Esophagus muscularis mucosa (tissue), 4 donors: ENCODE measurements around the gene PITRM1. TPM values are rescaled to one million over a fixed set of nuclear protein-coding genes. Genes with fewer than 3 reads are reported as not detected.

Experiments
- DNase-seq: peaks from one replicate; pipeline ENCODE4 v3.0.0-alpha.2; 2017; ENCODE audit errors: extremely low spot score
- H3K27ac ChIP-seq, 4 donors: fragments of 200-600 bp; sonication (generic); replicated peaks in 1 of 4; 1 replicate in 3 of 4; 2 replicates in 1 of 4; pipeline ENCODE4 v1.5.1; 2016 to 2019; ENCODE audit warnings: mild to moderate bottlenecking in 1 of 4
- H3K27me3 ChIP-seq, 4 donors: fragments of 200-600 bp; sonication (generic); one replicate each; pipeline versions ENCODE4 v1.5.1 to v1.6.0; 2016 to 2019
- H3K36me3 ChIP-seq, 4 donors: fragments of 200-600 bp; sonication (generic); one replicate each; pipeline ENCODE4 v1.5.1; 2016 to 2019
- H3K4me1 ChIP-seq, 4 donors: fragments of 200-600 bp; sonication (generic); one replicate each; pipeline ENCODE4 v1.5.1; 2016 to 2019
- H3K4me3 ChIP-seq, 4 donors: fragments of 200-600 bp; sonication (generic); 1 replicate in 2 of 4; 2 replicates in 2 of 4; pipeline ENCODE4 v1.5.1; 2016 to 2019; ENCODE audit warnings: mild to moderate bottlenecking in 4 of 4, moderate library complexity in 1 of 4
- H3K9me3 ChIP-seq, 4 donors: fragments of 200-600 bp; sonication (generic); 1 replicate in 3 of 4; 2 replicates in 1 of 4; pipeline ENCODE4 v1.5.1; 2016 to 2019
- CTCF ChIP-seq, 3 experiments: fragments of 200-600 bp in 2 of 3; fragments of 450-650 bp in 1 of 3; sonication (generic) in 2 of 3; IDR thresholded peaks; one replicate each; pipeline ENCODE4 v1.5.1; 2017 to 2019; ENCODE audit warnings: antibody characterized with exemption in 3 of 3, mild to moderate bottlenecking in 2 of 3, moderate library complexity in 1 of 3
- EP300 ChIP-seq: sonication (generic); formaldehyde crosslinking; IDR thresholded peaks from one replicate; pipeline ENCODE4 v1.6.1; 2017; ENCODE audit warnings: antibody characterized with exemption
- POLR2A ChIP-seq: fragments of 450-650 bp; IDR thresholded peaks from one replicate; pipeline ENCODE4 v1.6.1; 2017; ENCODE audit warnings: antibody characterized with exemption, moderate library complexity, mild to moderate bottlenecking, low read depth
- POLR2AphosphoS5 ChIP-seq, 2 donors: sonication (generic); formaldehyde crosslinking; IDR thresholded peaks; one replicate each; pipeline ENCODE4 v1.6.1; 2017; ENCODE audit warnings: antibody characterized with exemption in 2 of 2
- WGBS: methylation state at CpG from one replicate; pipeline ENCODE4 v1.1.5; 2018; 5-methylcytosine and 5-hydroxymethylcytosine counted together
- intact Hi-C: fragments of 100-400 bp; cut with DNase I; formaldehyde crosslinking; loops from one replicate; pipeline ENCODE4 v1.15.1; 2023
- total RNA-seq, 4 donors: library from RNA; depleted of rRNA; stranded (reverse); fragments of >200 nt; gene quantifications; one replicate each; pipeline versions ENCODE4 v1.1.0 to v1.2.1, GENCODE V29; 2016

The PITRM1 gene
- total RNA-seq, 4 donors from 2014 or later, result 75.5 to 103 (median 84.9) TPM

GRCh38 chr10:3132036-3133025 is 40.3 kb downstream of the PITRM1 start:
- Histone ChIP-seq H3K4me3 (no peak overlapping the region), H3K36me3 (peaks cover 52 to 95% (median 87%) of the 10 kb centered on the region in 4 donors), H3K27ac (no peak overlapping the region), H3K4me1 (peaks cover 14 to 24% (median 16%) of the 10 kb centered on the region in 4 donors), H3K9me3 (no peaks in the 10 kb centered on the region), H3K27me3 (no peaks in the 10 kb centered on the region)
- 90% methylated on average over 21 of the region's 22 CpGs for WGBS
- intact Hi-C loops, result no loop called here
- no peak for DNase-seq
- TF ChIP-seq CTCF (IDR thresholded peaks at IDR 0.05) (no peak), POLR2AphosphoS5 (IDR thresholded peaks at IDR 0.05) (no peak), POLR2A (no peak), EP300 (no peak)

- peaks cover 17 to 26% (median 19%) of the 10 kb centered on the region in 4 donors for H3K4me1 ChIP-seq
- H3K27ac ChIP-seq, result no peak overlapping the region
- 89% methylated on average over 4 of the region's 4 CpGs for WGBS
- no peaks in the 10 kb centered on the region for H3K9me3 ChIP-seq
- peaks cover 41 to 86% (median 74%) of the 10 kb centered on the region in 4 donors for H3K36me3 ChIP-seq
- intact Hi-C loops, result no loop called here
- no peak for DNase-seq
- no peaks in the 10 kb centered on the region for H3K27me3 ChIP-seq
- TF ChIP-seq POLR2A (no peak), CTCF (IDR thresholded peaks at IDR 0.05) (no peak), POLR2AphosphoS5 (IDR thresholded peaks at IDR 0.05) (no peak), EP300 (no peak)
- no peak overlapping the region for H3K4me3 ChIP-seq
Observed at GRCh38 chr10:3131098-3131497, 41.5 kb downstream of the PITRM1 start.

GRCh38 chr10:3129581-3130340 is 42.8 kb downstream of the PITRM1 start:
- DNase-seq, result no peak
- Histone ChIP-seq H3K27me3 (no peaks in the 10 kb centered on the region), H3K4me1 (peaks cover 15 to 26% (median 19%) of the 10 kb centered on the region in 4 donors), H3K27ac (no peak overlapping the region), H3K4me3 (no peak overlapping the region), H3K36me3 (peaks cover 41 to 85% (median 64%) of the 10 kb centered on the region in 4 donors), H3K9me3 (no peaks in the 10 kb centered on the region)
- intact Hi-C loops, result no loop called here
- WGBS, result 94% methylated on average over 25 of the region's 40 CpGs
- TF ChIP-seq CTCF (IDR thresholded peaks at IDR 0.05) (no peak), EP300 (no peak), POLR2AphosphoS5 (IDR thresholded peaks at IDR 0.05) (no peak), POLR2A (no peak)

- intact Hi-C loops, result no loop called here
- TF ChIP-seq CTCF (IDR thresholded peaks at IDR 0.05), result no peak
- no peak for TF ChIP-seq EP300
- no peak for TF ChIP-seq POLR2A
- TF ChIP-seq POLR2AphosphoS5 (IDR thresholded peaks at IDR 0.05), result no peak
- Histone ChIP-seq H3K4me1 (peaks cover 15 to 26% (median 19%) of the 10 kb centered on the region in 4 donors), H3K9me3 (no peaks in the 10 kb centered on the region), H3K4me3 (no peak overlapping the region), H3K27me3 (no peaks in the 10 kb centered on the region), H3K27ac (no peak overlapping the region), H3K36me3 (peaks cover 36 to 85% (median 61%) of the 10 kb centered on the region in 4 donors)
- no peak for DNase-seq
- 92% methylated on average over 19 of the region's 24 CpGs for WGBS
Observed at GRCh38 chr10:3128379-3129130, 44.0 kb downstream of the PITRM1 start.
